ENCODE results near the gene CRHBP.

The CRHBP gene

DNA sequence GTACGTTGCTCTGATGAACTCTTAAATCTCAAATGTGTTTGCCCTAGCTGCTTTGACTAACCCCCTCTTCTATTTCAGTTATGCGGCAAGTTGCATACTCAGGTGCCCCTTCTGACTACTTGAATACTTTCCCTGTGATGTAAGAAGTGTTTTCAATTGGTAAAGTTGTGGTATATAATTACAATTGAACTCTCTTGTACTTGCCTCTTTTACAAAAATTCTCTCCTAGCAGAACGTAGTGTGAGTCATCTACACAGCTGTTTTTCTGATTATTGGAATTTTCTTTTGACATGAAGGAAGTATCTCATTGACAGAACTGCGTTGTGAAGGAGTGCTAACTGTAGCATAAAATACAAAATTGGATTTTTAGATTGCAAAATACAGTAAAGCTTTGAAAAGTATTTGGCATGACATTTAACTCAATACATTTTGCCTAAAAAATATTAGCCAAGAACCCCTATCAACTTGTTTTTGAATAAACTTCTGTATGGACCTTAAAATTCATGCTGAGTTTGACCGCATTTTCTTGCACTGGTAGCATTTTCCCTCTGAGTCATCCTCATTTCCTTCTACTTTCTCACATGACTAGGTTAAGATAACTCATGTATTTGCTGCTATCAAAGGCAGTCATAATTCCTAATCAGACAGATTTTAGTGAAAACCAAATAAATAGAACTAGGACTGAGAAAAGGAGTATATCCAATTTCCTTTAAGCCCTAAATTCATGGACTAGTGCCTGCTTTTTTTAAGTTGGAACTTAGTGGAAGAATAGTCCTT lies 6.3 kb downstream of the CRHBP start:
- DNase-seq (ENCODE audit: low spot score) = no peak
- TF ChIP-seq, protein P1, sequence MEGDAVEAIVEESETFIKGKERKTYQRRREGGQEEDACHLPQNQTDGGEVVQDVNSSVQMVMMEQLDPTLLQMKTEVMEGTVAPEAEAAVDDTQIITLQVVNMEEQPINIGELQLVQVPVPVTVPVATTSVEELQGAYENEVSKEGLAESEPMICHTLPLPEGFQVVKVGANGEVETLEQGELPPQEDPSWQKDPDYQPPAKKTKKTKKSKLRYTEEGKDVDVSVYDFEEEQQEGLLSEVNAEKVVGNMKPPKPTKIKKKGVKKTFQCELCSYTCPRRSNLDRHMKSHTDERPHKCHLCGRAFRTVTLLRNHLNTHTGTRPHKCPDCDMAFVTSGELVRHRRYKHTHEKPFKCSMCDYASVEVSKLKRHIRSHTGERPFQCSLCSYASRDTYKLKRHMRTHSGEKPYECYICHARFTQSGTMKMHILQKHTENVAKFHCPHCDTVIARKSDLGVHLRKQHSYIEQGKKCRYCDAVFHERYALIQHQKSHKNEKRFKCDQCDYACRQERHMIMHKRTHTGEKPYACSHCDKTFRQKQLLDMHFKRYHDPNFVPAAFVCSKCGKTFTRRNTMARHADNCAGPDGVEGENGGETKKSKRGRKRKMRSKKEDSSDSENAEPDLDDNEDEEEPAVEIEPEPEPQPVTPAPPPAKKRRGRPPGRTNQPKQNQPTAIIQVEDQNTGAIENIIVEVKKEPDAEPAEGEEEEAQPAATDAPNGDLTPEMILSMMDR (IDR thresholded peaks at IDR 0.05; ENCODE audit: extremely low read depth, insufficient read depth, missing control alignments) = no peak
- in situ Hi-C loops (cut with MboI; ENCODE audit: low pct_unique_long_range_greater_than_20kb, low sequenced_read_pairs, unreplicated experiment) = no loop called here

DNA sequence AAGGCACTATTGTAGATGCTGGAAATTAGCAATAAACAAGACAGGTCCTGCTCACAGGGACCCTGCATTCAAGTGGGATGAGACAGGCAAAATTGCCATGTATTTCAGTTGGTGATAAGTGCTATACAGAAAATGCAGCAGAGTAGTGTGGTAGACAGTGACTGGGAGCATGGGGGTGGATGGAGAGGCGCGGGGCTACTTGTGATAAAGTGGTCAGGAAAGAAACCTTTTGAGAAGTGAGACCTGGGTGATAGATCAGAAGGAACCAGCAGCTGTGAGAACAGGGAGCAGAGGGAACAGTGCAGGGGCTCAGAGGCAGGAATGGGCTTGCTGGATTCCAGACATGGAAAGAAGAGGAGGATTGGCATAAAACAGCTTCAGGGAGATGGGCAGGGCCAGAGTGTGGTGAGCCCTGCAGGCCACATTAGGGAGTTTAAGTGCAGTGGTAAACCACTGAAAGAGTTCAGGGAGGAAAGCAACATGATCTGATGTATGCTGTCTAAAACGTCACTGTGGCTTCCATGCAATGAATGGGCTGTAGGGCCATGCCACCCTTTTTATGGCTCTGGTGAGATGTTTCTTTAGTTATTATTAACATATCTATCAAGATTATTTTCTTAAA lies 7.3 kb downstream of the CRHBP start:
- DNase-seq (ENCODE audit: low spot score) = no peak
- TF ChIP-seq, protein P1 (IDR thresholded peaks at IDR 0.05; ENCODE audit: extremely low read depth, insufficient read depth, missing control alignments) = no peak
- in situ Hi-C loops (cut with MboI; ENCODE audit: low pct_unique_long_range_greater_than_20kb, low sequenced_read_pairs, unreplicated experiment) = no loop called here

DNA sequence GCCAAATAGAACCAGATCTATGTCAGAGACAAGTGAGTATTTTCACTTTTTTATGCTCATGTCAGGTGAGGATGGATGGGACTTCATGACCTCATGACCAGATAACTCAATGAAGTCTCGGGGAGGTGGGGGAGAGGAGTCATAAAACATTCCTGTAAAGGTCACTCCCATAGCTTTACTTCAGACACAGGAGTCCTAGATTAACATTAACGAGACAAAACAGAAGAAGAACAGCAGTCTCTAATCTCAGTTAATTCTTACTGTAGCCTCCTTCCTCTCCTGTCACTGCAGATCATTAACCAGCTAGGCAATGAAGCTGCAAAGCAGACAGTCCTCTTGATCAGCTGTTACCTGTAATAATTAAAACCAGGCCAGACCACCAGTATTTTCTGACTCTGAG lies 11.2 kb downstream of the CRHBP start:
- TF ChIP-seq, protein P1 (IDR thresholded peaks at IDR 0.05; ENCODE audit: extremely low read depth, insufficient read depth, missing control alignments) = no peak
- DNase-seq (ENCODE audit: low spot score) = no peak
- in situ Hi-C loops (cut with MboI; ENCODE audit: low pct_unique_long_range_greater_than_20kb, low sequenced_read_pairs, unreplicated experiment) = no loop called here

DNA sequence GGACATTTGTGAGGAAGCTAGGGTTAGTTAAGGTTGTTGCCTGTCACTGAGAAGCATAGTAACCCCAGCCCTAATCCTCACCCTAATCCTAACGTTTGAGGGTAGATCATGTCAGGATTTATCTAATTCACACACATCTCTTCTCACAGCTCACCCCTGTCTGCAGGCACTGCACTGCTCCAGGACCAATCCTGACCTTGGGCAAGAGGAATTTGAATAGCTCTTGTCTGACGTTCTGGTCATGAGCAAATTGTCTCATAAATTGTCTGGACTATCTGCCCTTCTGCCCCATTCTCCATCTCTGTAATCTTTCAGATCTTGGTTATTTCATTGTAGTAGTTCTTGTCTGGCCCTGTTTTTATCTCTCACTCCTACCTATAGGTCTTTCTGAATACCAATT lies 18.7 kb downstream of the CRHBP start:
- TF ChIP-seq, protein P1 (IDR thresholded peaks at IDR 0.05; ENCODE audit: extremely low read depth, insufficient read depth, missing control alignments) = no peak
- DNase-seq (ENCODE audit: low spot score) = no peak
- in situ Hi-C loops (cut with MboI; ENCODE audit: low pct_unique_long_range_greater_than_20kb, low sequenced_read_pairs, unreplicated experiment) = no loop called here

DNA sequence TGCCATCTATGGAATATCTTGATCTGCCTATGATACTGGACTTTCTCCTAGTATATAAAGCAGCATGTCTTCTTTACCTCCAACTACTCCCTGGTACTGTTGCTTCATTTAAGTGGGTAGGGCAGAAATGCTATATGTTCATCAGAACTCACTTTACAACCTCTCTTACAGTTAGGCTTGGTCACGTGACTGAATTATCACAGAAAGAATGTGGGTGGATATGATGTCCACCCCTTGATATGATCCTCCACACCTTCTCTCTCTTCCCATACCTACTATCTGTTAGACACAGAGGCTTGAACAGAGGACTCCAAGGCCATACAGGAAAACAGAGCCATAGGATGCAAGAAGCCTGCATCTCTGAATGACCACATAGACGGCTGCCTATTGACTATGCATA lies 19.8 kb downstream of the CRHBP start:
- DNase-seq (ENCODE audit: low spot score) = no peak
- in situ Hi-C loops (cut with MboI; ENCODE audit: low pct_unique_long_range_greater_than_20kb, low sequenced_read_pairs, unreplicated experiment) = no loop called here
- TF ChIP-seq, protein P1 (IDR thresholded peaks at IDR 0.05; ENCODE audit: extremely low read depth, insufficient read depth, missing control alignments) = no peak

DNA sequence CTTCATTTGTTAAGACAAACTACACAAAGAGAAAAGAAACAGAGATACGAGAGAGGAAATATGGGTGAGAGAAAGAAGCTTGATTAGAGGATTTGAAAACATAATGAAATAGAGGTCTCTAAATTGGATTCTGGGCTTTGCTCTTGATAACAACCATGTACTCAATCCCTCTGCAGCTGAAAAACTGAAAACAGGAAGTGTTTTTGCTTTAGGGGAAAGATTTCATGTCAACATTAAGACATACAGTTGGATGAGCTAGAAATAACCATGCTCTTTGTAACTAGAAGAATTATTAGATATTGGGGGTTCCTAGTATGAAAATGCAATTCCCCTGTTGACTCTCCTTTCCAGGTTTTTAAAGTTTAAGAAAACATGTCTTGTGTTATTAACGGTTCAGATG lies 21.9 kb downstream of the CRHBP start:
- in situ Hi-C loops (cut with MboI; ENCODE audit: low pct_unique_long_range_greater_than_20kb, low sequenced_read_pairs, unreplicated experiment) = no loop called here
- DNase-seq (ENCODE audit: low spot score) = no peak

More for the DNA sequence above, 21.9 kb downstream of the CRHBP start:
- TF ChIP-seq, protein P1 (IDR thresholded peaks at IDR 0.05; ENCODE audit: extremely low read depth, insufficient read depth, missing control alignments) = no peak
